Measurements from ENCODE around the gene IREB2. TPM values are rescaled to one million over a fixed set of nuclear protein-coding genes. Genes with fewer than 3 reads are reported as not detected.
A peak's percentile ranks its signal among the peaks of the same experiment; 100 is the strongest.

The IREB2 gene
- total RNA-seq, 2 donors from 2014 or later = 81.4 to 92.6 TPM

- H3K9me3 Mint-ChIP-seq = no peaks in the 10 kb centered on the region
- H3K27me3 Mint-ChIP-seq (ENCODE audit: insufficient read depth) = no peaks in the 10 kb centered on the region
- H3K4me3 ChIP-seq (ENCODE audit: low read length) = peak within 1 kb of the TSS; percentile 98
- peak within 1 kb of the TSS; percentile 100 for H3K27ac Mint-ChIP-seq
- peak; percentile 95 for DNase-seq
- H3K36me3 Mint-ChIP-seq (ENCODE audit: low read depth) = peaks cover 26% of the 10 kb centered on the region
- H3K4me1 ChIP-seq (ENCODE audit: control insufficient read depth, insufficient read depth, low read length) = no peaks in the 10 kb centered on the region
- peaks cover 14% of the 10 kb centered on the region for H3K4me1 Mint-ChIP-seq
- H3K4me3 Mint-ChIP-seq = peak within 1 kb of the TSS; percentile 85
- peak within 1 kb of the TSS; percentile 84 for H3K9ac ChIP-seq (ENCODE audit: extremely low read depth, low read length, poor library complexity, severe bottlenecking)
- WGBS, 2 experiments (ENCODE audit: insufficient coverage in 1 of 2, insufficient read length in 1 of 2) = 1 to 6% methylated on average over 10 to 56 of the region's 56 CpGs
- TF ChIP-seq CTCF (conservative IDR thresholded peaks at IDR 0.05) = peak; percentile 43
- H3K9me3 ChIP-seq (ENCODE audit: control insufficient read depth, low read length) = no peaks in the 10 kb centered on the region
- H3K27me3 ChIP-seq (ENCODE audit: control insufficient read depth, insufficient read depth, low read length, poor library complexity, severe bottlenecking) = no peaks in the 10 kb centered on the region
- H3K36me3 ChIP-seq (ENCODE audit: control insufficient read depth, insufficient read depth, low read length) = peaks cover 35% of the 10 kb centered on the region
- H3K27ac ChIP-seq (ENCODE audit: low read depth, low read length) = peak within 1 kb of the TSS; percentile 94
Measured at GRCh38 chr15:78540141-78540870, 102.3 kb downstream of the IREB2 start, which contains the start of gene PSMA4. TSS of gene PSMA4 (plus strand) at chr15:78540444. CDS start at chr15:78541928, 1,484 bp downstream.

- Histone ChIP-seq H3K4me3 (ENCODE audit: low read length) (peak overlapping the region; percentile 98), H3K36me3 (ENCODE audit: control insufficient read depth, insufficient read depth, low read length) (peaks cover 43% of the 10 kb centered on the region), H3K27me3 (ENCODE audit: control insufficient read depth, insufficient read depth, low read length, poor library complexity, severe bottlenecking) (no peaks in the 10 kb centered on the region), H3K9me3 (ENCODE audit: control insufficient read depth, low read length) (no peaks in the 10 kb centered on the region), H3K4me1 (ENCODE audit: control insufficient read depth, insufficient read depth, low read length) (no peaks in the 10 kb centered on the region), H3K27ac (ENCODE audit: low read depth, low read length) (peak overlapping the region; percentile 94), H3K9ac (ENCODE audit: extremely low read depth, low read length, poor library complexity, severe bottlenecking) (peak overlapping the region; percentile 84)
- TF ChIP-seq CTCF (conservative IDR thresholded peaks at IDR 0.05) = peak; percentile 2
- no peaks in the 10 kb centered on the region for H3K9me3 Mint-ChIP-seq
- H3K27me3 Mint-ChIP-seq (ENCODE audit: insufficient read depth) = no peaks in the 10 kb centered on the region
- peaks cover 34% of the 10 kb centered on the region for H3K36me3 Mint-ChIP-seq (ENCODE audit: low read depth)
- peaks cover 14% of the 10 kb centered on the region for H3K4me1 Mint-ChIP-seq
- H3K27ac Mint-ChIP-seq = peak overlapping the region; percentile 100
- DNase-seq = no peak
- 18 to 26% methylated on average over 10 to 17 of the region's 17 CpGs for WGBS, 2 experiments (ENCODE audit: insufficient coverage in 1 of 2, insufficient read length in 1 of 2)
- H3K4me3 Mint-ChIP-seq = peak overlapping the region; percentile 85
Measured at GRCh38 chr15:78540871-78541743, 103.1 kb downstream of the IREB2 start.

GRCh38 chr15:78541744-78542034 lies 103.7 kb downstream of the IREB2 start:
- no peaks in the 10 kb centered on the region for H3K27me3 Mint-ChIP-seq (ENCODE audit: insufficient read depth)
- Histone ChIP-seq H3K9ac (ENCODE audit: extremely low read depth, low read length, poor library complexity, severe bottlenecking) (peak overlapping the region; percentile 84), H3K4me3 (ENCODE audit: low read length) (peak overlapping the region; percentile 98), H3K9me3 (ENCODE audit: control insufficient read depth, low read length) (no peaks in the 10 kb centered on the region), H3K36me3 (ENCODE audit: control insufficient read depth, insufficient read depth, low read length) (peaks cover 48% of the 10 kb centered on the region), H3K27me3 (ENCODE audit: control insufficient read depth, insufficient read depth, low read length, poor library complexity, severe bottlenecking) (no peaks in the 10 kb centered on the region), H3K27ac (ENCODE audit: low read depth, low read length) (no peak overlapping the region), H3K4me1 (ENCODE audit: control insufficient read depth, insufficient read depth, low read length) (no peaks in the 10 kb centered on the region)
- peak overlapping the region; percentile 85 for H3K4me3 Mint-ChIP-seq
- DNase-seq = no peak
- WGBS, 2 experiments (ENCODE audit: insufficient coverage in 1 of 2, insufficient read length in 1 of 2) = 91 to 100% methylated on average over 1 of the region's 1 CpG
- H3K27ac Mint-ChIP-seq = peak overlapping the region; percentile 49
- TF ChIP-seq CTCF (conservative IDR thresholded peaks at IDR 0.05) = no peak
- no peaks in the 10 kb centered on the region for H3K9me3 Mint-ChIP-seq
- peaks cover 40% of the 10 kb centered on the region for H3K36me3 Mint-ChIP-seq (ENCODE audit: low read depth)
- peaks cover 14% of the 10 kb centered on the region for H3K4me1 Mint-ChIP-seq

All from endodermal cell (in vitro differentiated cells).